HG03060 (cell line): ENCODE measurements around the gene KLF1.
"Not testable (repeated sequence)": the region's sequence is repeated elsewhere in the genome, so short reads cannot be mapped to it uniquely, and the experiment has no call there.

Experiments used
- ATAC-seq: cut with Tn5 transposase; IDR thresholded peaks from one replicate; pipeline ENCODE4 v1.9.1; 2021; ENCODE audit warnings: low read depth, moderate number of reproducible peaks; ENCODE audit not compliant: unreplicated experiment

Gene KLF1

DNA sequence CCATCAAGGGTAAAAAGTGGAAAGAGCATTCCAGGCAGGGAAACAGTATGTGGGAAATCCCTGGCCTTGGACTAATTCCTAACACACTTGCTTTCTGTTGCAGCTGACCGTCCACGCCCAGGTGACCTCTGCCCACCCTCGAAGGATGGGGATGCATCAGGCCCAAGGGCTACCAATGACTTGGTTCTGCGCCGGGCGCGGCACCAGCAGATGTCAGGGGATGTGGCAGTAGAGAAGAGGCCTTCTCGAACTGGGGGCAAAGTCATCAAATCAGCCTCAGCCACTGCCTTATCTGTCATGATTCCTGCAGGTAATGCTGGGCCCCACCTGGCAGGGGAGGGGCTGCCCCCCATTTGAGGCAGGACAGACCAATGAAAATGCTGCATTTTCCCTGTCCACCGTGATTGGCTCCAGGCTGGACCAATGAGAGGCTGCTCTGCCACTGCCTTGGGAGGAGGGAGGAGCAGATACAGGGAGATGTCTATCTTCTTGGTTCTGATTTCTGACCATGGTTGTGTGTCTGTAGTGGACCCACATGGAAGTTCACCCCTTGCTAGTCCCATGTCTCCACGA lies 18.4 kb downstream of the KLF1 start:
- no peak for ATAC-seq

DNA sequence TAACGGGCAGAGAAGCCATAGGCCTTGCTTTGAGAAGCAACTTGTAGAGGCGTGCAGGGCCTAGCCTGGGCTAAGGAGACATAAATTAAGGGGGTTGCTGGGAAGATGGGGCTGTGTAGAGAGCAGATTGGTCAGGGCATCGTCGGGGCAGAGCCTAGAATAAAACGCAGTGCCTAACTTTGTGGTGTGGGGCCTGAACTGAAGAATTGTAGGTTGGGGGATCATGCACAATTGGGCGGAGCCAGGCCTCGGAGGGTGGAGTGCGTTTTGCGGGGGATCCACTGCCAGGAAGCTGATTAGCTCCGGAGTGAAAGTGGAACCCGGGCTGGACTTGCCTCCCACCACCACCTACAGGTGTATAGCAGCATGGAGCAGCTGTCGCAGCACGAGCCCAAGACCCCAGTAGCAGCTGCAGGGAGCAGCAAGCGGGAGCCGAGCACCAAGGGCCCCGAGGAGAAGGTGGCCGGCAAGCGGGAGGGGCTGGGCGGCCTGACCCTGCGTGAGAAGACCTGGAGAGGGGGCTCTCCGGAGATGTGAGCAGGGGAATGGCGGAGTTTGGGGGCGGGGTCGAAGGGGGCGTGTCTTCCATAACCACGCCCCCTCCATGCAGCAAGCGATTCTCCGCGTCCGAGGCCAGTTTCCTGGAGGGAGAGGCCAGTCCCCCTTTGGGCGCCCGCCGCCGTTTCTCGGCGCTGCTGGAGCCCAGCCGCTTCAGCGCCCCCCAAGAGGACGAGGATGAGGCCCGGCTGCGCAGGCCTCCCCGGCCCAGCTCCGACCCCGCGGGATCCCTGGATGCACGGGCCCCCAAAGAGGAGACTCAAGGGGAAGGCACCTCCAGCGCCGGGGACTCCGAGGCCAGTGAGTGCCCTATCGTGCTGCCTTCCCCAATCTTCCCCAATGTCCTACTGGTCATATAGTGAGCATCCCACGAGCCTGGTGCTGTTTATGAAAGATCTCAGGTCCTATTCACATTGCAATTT lies 19.6 kb downstream of the KLF1 start:
- no peak for ATAC-seq

DNA sequence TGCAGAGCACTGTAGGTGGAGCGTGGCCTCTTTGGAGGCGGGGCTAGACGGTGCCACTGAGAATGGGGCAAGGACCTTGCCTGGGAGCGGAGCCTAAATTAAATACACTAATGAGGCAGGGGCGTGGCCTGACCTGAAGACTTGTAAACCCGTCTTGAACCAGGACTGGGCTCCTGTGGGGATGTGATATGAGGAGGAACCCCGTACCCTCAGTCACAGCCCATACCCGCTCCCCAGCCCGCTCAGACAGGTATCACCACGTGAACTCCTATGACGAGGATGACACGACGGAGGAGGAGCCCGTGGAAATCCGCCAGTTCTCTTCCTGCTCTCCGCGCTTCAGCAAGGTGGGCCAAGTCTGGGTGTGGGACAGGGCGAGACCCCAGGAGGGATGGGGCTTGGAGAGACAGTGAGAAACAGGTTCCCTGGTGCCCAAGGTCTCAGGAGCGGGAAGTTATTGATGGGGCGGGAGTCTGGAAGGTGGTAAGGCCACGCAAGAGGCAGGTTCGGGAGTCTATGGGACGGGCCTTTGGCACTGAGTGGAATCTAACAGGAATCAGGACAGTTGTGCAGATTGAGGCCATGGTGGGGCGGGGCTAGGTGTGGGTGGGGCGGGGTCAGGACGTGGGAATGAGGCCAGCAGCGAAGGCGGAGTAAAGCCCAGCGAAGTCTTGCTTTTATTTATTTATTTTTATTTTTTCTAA lies 20.4 kb downstream of the KLF1 start:
- ATAC-seq: no peak

DNA sequence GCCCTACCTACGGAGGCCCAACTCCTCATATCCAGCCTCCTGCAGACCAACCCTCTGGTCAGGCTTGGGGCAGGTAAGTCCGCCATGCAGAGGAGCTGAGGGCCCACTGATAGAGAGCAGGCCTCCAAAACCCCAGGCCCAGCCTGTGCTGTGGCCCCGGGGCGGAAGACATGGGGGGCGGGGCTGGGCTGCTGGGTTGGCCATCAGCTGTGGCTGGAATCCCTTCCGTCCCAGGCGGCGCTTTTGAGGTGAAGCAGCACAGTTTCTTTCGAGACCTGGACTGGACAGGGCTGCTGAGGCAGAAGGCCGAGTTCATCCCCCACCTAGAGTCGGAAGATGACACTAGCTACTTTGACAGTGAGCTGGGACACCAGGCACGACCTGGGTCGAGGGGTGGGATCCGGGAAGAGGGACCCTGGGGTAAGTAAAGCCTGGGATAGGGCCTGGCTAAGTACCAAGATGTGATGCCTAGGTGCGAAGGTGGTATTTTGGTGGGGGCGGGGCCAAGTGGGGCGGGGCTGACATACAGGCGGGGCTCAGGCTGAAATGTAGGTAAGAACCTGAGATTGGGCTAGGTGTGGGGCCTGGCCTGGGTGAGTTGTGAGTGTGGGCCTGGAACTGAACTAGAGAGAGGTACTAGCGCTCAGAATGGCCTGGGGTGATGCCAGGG lies 21.1 kb downstream of the KLF1 start:
- ATAC-seq: no peak

DNA sequence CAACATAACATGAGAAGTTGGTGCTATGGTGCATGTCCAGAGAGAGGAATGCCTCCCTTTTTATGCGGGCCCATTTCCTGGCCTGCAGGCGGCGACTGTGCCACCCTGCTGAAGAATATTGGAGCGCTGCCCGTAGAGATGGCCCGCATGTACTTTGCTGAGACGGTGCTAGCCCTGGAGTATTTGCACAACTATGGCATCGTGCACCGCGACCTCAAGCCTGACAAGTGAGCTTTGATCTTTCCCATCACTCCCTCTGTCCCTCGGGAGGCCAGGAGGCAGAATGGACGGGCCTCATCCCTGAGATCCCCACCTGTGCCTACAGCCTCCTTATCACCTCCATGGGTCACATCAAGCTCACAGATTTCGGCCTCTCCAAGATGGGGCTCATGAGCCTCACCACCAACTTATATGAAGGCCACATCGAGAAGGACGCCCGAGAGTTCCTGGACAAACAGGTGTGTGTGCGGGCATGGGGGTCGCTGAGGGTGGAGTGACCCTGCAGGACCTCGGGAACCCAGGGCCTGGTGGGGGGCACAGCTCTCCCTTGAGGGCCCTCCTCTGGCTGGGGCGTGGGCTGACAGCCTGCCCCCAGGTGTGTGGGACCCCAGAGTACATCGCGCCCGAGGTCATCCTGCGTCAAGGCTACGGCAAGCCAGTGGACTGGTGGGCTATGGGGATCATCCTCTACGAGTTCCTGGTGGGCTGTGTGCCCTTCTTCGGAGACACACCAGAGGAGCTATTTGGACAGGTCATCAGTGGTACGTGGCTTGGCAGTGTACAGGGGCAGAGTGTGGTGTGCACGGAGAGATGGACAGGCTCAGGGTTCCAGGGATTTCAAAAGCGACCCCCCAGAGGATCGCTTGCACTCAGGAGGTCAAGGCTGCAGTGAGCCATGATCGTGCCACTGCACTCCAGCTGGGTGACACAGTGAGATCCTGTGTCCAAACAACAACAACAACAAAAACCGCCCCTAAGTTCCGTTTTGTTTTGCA lies 22.0 kb downstream of the KLF1 start:
- ATAC-seq: no peak

DNA sequence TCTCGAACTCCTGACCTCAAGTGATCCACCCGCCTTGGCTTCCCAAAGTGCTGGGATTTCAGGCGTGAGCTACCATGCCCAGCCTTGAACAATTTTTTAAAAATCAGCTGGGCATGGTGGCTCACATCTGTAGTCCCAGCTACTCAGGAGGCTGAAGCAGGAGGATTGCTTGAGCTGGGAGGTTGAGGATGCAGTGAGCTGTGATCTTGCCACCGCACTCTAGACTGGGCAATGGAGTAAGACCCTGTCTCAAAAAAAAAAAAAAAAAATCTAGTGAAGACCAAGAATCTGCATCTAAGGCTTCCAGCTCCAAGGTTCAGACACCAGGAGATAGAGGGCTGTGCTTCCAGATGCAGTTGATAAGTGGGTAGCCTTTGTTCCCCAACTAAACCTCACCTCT lies 22.9 kb downstream of the KLF1 start:
- no peak for ATAC-seq

DNA sequence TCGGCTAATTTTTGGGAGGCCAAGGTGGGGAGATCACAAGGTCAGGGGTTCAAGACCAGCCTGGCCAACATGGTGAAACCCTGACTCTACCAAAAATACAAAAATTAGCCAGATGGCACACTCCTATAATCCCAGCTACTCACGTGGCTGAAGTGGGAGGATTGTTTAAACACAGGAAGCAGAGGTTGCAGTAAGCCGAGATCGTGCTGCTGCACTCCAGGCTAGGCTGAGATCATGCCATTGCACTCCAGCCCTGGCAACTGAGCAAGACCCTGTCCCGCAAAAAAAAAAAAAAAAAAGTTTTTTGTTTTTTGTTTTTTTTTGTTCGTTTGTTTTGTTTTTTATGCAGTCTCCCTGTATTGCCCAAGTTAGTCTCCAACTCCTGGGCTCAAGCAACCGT lies 27.5 kb downstream of the KLF1 start:
- ATAC-seq: no peak

DNA sequence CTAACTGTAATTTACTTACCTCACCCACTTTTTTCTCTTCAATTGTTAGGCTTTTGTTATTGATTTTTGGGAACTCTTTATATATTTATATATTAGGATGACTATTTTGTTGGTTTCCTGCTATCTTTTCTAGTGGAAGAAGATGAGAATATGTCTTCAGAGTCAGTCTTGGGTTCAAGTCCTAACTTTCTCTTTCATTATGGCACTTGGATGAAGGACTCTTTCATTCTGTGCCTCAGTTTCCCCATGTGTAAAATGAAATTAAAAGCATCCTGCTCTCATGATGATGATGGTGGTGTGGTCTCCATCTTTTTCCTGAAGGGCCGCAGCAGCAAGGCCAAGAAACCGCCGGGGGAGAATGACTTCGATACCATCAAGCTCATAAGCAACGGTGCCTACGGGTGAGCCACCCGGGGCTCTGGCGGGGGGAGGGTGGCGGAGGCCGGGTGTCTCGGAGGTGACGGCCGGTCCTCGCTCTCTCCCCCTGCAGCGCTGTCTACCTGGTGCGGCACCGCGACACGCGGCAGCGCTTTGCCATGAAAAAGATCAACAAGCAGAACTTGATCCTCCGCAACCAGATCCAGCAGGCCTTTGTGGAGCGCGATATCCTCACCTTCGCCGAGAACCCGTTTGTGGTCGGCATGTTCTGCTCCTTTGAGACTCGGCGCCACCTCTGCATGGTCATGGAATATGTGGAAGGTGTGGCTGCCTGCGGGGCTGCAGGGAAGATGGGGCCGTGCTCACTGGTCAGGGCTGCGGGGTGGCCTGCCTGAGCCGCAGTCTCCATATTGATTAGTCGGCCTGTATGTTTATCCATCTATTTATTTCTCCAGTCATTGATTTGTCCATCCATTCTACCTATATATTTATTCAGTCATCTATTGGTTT lies 28.7 kb downstream of the KLF1 start:
- ATAC-seq: no peak

DNA sequence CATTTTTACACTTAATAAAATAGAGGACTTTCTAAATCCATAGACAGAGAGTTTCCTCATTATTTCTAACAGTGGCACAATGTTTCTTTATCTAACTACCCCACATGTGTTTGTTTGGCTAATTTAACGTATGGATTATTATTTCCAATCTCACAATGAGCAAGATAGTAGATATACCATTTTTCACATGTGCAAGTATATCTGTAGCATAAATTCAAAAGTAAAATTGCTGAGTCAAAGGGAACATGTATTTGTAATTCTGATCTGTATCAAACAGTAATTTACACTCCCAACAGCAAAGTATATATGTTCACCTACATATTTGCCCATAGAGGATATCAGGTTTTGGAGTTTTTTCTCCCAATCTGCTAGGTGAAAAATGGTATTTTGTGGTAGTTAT lies 30.3 kb downstream of the KLF1 start:
- no peak for ATAC-seq

DNA sequence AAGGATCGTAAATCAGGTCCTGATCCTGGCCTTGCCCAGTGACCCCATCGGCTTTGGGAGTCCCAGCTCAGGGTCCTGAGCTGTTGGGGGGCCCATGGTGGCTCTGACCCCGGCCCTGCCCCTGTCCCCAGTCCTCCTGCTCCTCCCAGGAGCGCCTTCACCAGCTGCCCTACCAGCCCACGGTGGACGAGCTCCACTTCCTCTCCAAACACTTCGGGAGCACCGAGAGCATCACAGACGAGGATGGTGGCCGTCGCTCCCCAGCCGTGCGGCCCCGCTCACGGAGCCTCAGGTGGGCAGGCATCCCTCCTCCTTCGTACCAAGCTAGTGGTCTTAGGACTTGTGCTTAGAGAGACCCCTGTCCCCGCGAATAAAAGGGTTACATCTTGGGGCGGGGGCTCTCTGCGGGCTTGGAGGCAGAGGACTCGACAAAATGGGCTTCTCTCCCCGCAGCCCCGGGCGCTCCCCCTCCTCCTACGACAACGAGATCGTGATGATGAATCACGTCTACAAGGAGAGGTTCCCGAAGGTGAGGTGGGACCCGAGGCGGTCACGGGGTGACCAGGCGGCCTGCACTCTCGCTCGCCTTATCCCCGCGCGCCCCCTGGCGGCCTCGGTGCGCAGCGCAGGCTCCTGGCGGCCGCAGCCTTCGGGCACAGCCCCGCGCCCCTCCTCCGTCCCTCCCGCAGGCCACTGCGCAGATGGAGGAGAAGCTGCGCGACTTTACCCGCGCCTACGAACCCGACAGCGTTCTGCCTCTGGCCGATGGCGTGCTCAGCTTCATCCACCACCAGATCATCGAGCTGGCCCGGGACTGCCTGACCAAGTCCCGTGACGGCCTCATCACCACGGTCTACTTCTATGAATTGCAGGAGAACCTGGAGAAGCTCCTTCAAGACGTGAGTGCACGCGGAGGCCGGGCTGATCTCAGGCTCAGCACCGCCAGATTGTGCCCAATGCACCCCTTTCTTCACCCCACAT lies 39.6 kb downstream of the KLF1 start:
- ATAC-seq: no peak

DNA sequence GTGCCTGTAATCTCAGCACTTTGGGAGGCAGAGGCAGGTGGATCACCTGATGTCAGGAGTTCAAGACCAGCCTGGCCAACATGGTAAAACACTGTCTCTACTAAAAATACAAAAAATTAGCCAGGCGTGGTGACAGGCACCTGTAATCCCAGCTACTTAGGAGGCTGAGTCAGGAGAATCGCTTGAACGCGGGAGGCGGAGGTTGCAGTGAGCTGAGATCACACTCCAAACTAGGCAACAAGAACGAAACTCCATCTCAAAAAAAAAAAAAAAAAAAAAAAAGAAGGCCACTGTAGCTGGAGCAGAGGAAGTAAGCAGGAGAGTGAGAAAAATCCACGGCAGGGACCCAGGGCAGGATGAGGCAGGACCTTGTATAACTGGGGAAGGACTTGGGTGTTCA lies 40.4 kb downstream of the KLF1 start:
- not testable (repeated sequence) for ATAC-seq

DNA sequence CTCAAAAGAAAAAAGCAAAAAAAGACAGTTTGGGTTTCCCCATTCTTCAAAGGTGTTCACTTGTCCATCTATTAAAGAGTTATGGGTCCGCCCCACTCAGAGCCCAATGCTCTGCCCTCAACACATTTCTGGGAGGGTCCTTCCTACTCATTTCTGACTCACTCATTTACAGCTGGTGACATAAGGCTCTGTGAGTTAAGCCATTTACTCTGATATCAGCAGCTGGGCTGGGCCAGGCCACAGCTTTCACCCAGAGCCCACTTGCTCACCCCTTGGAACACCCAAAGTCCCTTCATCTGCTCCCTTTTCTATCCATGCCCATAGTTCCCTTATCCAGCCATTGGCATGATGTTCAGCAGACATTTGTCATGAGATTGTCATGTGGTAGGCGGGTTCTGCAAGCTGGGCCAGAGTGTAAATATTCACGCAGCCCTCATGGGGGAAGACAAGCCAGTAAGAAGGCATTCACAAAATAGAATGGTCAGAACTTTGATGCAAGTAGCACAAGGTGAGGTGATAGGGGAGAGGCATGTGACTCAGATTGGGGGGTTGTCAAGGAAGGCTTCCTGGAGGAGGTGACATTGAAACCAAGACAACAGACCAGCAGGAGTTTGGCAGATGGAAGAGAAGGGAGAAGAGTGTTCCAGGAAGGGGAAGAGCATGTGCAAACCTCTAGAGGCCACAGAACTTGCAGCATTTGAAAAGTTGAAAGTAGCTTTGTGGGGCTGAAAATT lies 42.8 kb downstream of the KLF1 start:
- ATAC-seq: no peak

DNA sequence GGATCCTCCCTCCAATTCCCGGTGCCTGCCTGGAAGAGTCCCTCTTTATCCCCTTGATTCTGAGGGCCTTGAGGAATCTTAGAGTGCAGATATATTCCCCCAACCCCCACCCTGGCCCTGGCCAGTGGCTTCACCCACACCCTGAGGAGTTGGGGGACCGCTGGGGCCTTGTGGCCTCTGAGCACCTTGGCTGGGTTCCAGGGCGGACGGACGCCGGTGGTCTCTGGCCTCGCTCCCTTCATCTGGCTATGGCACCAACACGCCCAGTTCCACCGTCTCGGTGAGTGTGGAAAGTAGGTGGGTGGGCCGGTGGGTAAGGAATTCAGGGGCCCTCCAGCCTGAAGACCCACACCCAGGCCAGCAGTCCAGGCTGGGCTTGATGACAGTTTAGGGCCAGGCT lies 43.7 kb downstream of the KLF1 start:
- ATAC-seq: no peak

DNA sequence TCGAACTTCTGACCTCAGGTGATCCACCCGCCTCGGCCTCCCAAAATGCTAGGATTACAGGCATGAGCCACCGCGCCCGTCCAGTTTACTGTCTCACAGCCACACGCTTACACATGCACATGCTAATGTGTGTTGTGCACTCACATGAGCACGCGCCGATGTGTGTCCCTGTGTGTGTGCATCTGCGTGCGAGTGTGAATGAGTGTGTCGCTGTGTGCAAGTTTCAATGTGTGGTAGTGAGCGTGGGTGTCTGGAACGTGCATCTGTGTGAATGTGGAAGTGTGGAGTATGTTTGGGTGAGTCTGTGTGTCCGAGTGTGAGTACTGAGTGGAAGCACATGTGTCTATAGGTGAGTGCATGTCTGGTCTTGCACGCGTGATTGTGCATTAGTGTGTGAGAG lies 44.5 kb downstream of the KLF1 start:
- ATAC-seq: no peak

DNA sequence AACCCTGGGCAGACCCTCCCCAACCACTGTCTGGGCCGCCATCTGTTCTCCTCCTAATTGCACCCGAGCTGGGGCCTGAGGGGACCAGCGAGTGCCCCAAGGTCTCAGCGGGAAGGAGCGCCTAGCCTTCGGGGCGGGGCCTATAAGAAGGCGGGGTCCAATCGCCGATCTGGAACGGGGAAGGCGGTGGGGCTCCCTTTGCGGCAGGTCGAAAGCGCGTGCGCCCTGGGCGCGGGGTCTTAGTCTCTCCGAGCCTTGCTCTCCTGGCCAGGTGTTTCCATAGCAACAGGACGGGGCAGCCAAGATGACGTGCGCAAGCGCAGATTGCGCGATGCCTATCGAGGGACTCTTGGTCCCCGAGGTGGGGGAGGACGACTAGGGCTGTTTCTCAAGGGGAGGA lies 45.9 kb downstream of the KLF1 start:
- no peak for ATAC-seq

DNA sequence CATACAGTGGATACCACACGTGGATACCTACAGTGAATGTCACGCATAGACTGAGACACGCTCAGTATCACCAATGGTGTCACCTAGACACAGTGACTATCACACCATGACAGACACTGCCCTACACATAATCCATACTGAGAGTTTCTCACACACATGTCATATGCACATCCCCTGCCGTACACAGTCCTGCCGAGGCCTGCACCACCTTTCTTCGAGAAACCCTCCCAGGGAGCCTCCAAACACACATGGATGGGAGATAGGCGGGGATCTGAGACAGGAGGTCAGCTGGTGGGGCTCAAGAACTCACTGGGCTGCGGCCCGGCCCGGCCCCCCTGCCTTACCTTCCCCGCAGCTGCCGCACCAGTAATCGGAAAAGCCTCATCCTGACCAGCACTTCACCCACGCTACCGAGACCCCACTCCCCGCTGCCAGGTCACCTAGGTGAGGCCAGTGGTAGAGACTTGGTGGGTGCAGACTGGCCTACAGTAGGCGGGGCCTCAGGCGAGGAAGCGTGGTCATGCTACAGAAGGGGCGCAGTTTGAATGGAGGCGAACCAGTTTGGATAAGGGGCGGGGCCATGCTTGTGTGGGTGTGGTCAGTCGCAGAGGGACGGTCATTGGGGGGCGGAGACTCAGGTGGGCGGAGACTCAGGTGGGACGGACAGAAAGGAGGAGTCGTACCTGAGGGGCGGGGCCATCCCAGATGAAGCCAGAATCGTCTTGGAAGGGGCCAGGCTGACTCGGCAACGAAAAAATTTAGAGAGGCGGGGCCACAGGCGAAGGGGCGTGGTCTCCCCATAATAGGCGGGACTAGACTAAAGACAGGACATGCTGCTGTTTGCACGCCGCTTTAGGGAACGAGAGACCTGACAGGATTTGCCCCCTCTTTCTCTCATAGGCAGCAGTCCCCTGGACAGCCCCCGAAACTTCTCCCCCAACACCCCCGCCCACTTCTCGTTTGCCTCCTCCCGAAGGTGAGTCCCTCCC lies 46.6 kb downstream of the KLF1 start:
- no peak for ATAC-seq
